ENCODE results near the gene AURKA. TPM values are rescaled to one million over a fixed set of nuclear protein-coding genes. Genes with fewer than 3 reads are reported as not detected.

The AURKA gene
- total RNA-seq, 1 experiment from 2014 or later, result 139 TPM

GRCh38 chr20:56388882-56389281 is 3.1 kb downstream of the AURKA start:
- no peak overlapping the region for H3K4me3 ChIP-seq (ENCODE audit: low read length)
- no peaks in the 10 kb centered on the region for H3K9me3 ChIP-seq (ENCODE audit: low read length)
- no peak overlapping the region for H3K4me2 ChIP-seq (ENCODE audit: low read length)
- H3K36me3 ChIP-seq (ENCODE audit: low read depth, low read length), result peaks cover 57% of the 10 kb centered on the region
- no peaks in the 10 kb centered on the region for H3K9me2 ChIP-seq (replicated peaks; ENCODE audit: low read length)
- H3K4me1 ChIP-seq (ENCODE audit: insufficient read depth, low read length), result peaks cover 21% of the 10 kb centered on the region
- no TSS peak for BruUV-seq (replicated peaks)
- no peaks in the 10 kb centered on the region for H3K27me3 ChIP-seq (ENCODE audit: low read length)
- ATAC-seq (no peak), DNase-seq (no peak)
- H4K20me1 ChIP-seq (ENCODE audit: low read length), result peaks cover 11% of the 10 kb centered on the region
- CTCF ChIA-PET, result no interaction called here
- H3F3A ChIP-seq (ENCODE audit: low read length, unreplicated experiment), result no peaks in the 10 kb centered on the region
- intact Hi-C loops (cut with micrococcal nuclease), result no loop called here
- POLR2A ChIA-PET (ENCODE audit: unreplicated experiment), result no interaction called here
- H3K79me2 ChIP-seq (ENCODE audit: low read length), result peaks cover 95% of the 10 kb centered on the region
- TF ChIP-seq, protein P1, sequence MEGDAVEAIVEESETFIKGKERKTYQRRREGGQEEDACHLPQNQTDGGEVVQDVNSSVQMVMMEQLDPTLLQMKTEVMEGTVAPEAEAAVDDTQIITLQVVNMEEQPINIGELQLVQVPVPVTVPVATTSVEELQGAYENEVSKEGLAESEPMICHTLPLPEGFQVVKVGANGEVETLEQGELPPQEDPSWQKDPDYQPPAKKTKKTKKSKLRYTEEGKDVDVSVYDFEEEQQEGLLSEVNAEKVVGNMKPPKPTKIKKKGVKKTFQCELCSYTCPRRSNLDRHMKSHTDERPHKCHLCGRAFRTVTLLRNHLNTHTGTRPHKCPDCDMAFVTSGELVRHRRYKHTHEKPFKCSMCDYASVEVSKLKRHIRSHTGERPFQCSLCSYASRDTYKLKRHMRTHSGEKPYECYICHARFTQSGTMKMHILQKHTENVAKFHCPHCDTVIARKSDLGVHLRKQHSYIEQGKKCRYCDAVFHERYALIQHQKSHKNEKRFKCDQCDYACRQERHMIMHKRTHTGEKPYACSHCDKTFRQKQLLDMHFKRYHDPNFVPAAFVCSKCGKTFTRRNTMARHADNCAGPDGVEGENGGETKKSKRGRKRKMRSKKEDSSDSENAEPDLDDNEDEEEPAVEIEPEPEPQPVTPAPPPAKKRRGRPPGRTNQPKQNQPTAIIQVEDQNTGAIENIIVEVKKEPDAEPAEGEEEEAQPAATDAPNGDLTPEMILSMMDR (conservative IDR thresholded peaks at IDR 0.05; ENCODE audit: low read depth, low read length), result no peak
- no peak for TF ChIP-seq EZH2phosphoT487 (IDR thresholded peaks at IDR 0.05; ENCODE audit: borderline replicate concordance, low read length)
- TF ChIP-seq EZH2 (IDR thresholded peaks at IDR 0.05; ENCODE audit: low read length, unreplicated experiment), result no peak
- no peak overlapping the region for H3K9ac ChIP-seq (ENCODE audit: low read length)
- no peak overlapping the region for H3K27ac ChIP-seq (ENCODE audit: low read length)
- no peak overlapping the region for H2AFZ ChIP-seq (ENCODE audit: low read length)

DNA sequence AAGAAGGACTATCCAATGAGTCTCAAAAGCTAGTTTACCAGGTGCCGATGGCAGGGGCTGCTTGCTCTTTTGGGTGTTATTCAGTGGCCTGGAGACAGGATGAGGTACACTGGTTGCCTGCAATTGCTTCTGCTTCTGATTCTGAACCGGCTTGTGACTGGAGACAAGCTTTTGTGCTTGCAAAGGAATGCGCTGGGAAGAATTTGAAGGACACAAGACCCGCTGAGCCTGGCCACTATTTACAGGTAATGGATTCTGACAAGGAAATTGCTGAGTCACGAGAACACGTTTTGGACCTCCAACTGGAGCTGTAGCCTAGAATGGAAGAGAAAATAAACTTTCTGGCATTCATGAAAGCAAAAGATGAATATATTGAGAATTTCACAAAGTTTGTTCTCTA is 5.8 kb downstream of the AURKA start:
- ATAC-seq (no peak), DNase-seq (no peak)
- no peak overlapping the region for H3K4me2 ChIP-seq (ENCODE audit: low read length)
- H3K9me3 ChIP-seq (ENCODE audit: low read length), result no peaks in the 10 kb centered on the region
- H3K4me3 ChIP-seq (ENCODE audit: low read length), result no peak overlapping the region
- no peaks in the 10 kb centered on the region for H3F3A ChIP-seq (ENCODE audit: low read length, unreplicated experiment)
- POLR2A ChIA-PET (ENCODE audit: unreplicated experiment), result no interaction called here
- peaks cover 79% of the 10 kb centered on the region for H3K36me3 ChIP-seq (ENCODE audit: low read depth, low read length)
- peaks cover 96% of the 10 kb centered on the region for H3K79me2 ChIP-seq (ENCODE audit: low read length)
- H2AFZ ChIP-seq (ENCODE audit: low read length), result no peak overlapping the region
- no peak overlapping the region for H3K9ac ChIP-seq (ENCODE audit: low read length)
- CTCF ChIA-PET, result no interaction called here
- H3K27ac ChIP-seq (ENCODE audit: low read length), result no peak overlapping the region
- TF ChIP-seq EZH2 (IDR thresholded peaks at IDR 0.05; ENCODE audit: low read length, unreplicated experiment) (no peak), EZH2phosphoT487 (IDR thresholded peaks at IDR 0.05; ENCODE audit: borderline replicate concordance, low read length) (no peak)
- TF ChIP-seq, protein P1 (conservative IDR thresholded peaks at IDR 0.05; ENCODE audit: low read depth, low read length), result no peak
- no peaks in the 10 kb centered on the region for H3K9me2 ChIP-seq (replicated peaks; ENCODE audit: low read length)
- peaks cover 23% of the 10 kb centered on the region for H4K20me1 ChIP-seq (ENCODE audit: low read length)
- no peaks in the 10 kb centered on the region for H3K27me3 ChIP-seq (ENCODE audit: low read length)
- BruUV-seq (replicated peaks), result no TSS peak
- intact Hi-C loops (cut with micrococcal nuclease), result no loop called here
- H3K4me1 ChIP-seq (ENCODE audit: insufficient read depth, low read length), result peaks cover 15% of the 10 kb centered on the region

DNA sequence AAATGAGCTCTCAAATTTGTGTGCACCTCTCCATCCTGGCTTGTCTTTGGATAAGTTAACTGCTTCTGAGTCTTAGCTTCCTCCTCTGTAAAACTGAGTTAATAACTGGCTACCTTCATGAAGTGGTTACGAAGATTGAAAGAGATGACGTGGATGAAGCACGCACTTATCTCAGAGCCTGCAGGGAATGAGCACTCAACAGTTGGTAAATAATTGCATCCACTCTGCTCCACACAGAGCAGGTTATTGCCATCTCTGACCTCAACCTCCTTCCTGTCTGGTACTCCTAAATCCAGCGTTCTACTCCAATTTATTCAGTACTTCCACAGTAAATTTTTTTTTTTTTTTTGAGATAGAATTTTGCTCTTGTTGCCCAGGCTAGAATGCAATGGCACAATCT is 6.9 kb downstream of the AURKA start:
- DNase-seq (no peak), ATAC-seq (no peak)
- Histone ChIP-seq H3K9me3 (ENCODE audit: low read length) (no peaks in the 10 kb centered on the region), H3K4me3 (ENCODE audit: low read length) (no peak overlapping the region), H3K9me2 (replicated peaks; ENCODE audit: low read length) (no peaks in the 10 kb centered on the region), H3K4me2 (ENCODE audit: low read length) (no peak overlapping the region), H4K20me1 (ENCODE audit: low read length) (peaks cover 25% of the 10 kb centered on the region), H3K27ac (ENCODE audit: low read length) (no peak overlapping the region), H3K27me3 (ENCODE audit: low read length) (no peaks in the 10 kb centered on the region), H3K9ac (ENCODE audit: low read length) (no peak overlapping the region), H3F3A (ENCODE audit: low read length, unreplicated experiment) (no peaks in the 10 kb centered on the region), H3K79me2 (ENCODE audit: low read length) (peaks cover 93% of the 10 kb centered on the region), H2AFZ (ENCODE audit: low read length) (no peak overlapping the region), H3K4me1 (ENCODE audit: insufficient read depth, low read length) (peaks cover 7% of the 10 kb centered on the region), H3K36me3 (ENCODE audit: low read depth, low read length) (peaks cover 85% of the 10 kb centered on the region)
- intact Hi-C loops (cut with micrococcal nuclease), result no loop called here
- TF ChIP-seq EZH2phosphoT487 (IDR thresholded peaks at IDR 0.05; ENCODE audit: borderline replicate concordance, low read length) (no peak), EZH2 (IDR thresholded peaks at IDR 0.05; ENCODE audit: low read length, unreplicated experiment) (no peak)
- TF ChIP-seq, protein P1 (conservative IDR thresholded peaks at IDR 0.05; ENCODE audit: low read depth, low read length), result no peak
- BruUV-seq (replicated peaks), result no TSS peak
- ChIA-PET CTCF (no interaction called here), POLR2A (ENCODE audit: unreplicated experiment) (no interaction called here)
